HG02840 (cell line): ENCODE results near the gene CFAP97D2.
"Not testable (repeated sequence)": the region's sequence is repeated elsewhere in the genome, so short reads cannot be mapped to it uniquely, and the experiment has no call there.

Experiments
- ATAC-seq: cut with Tn5 transposase; IDR thresholded peaks from one replicate; pipeline ENCODE4 v1.9.1; 2021; ENCODE audit warnings: mild to moderate bottlenecking, moderate library complexity, moderate number of reproducible peaks; ENCODE audit not compliant: unreplicated experiment, low FRiP score

CFAP97D2 gene

GRCh38 chr13:114261328-114261965, 82.4 kb downstream of the CFAP97D2 start:
- ATAC-seq, result no peak

GRCh38 chr13:114263578-114263977, 84.5 kb downstream of the CFAP97D2 start:
- ATAC-seq, result no peak

- not testable (repeated sequence) for ATAC-seq
Measured at GRCh38 chr13:114264313-114264712, 85.3 kb downstream of the CFAP97D2 start.

- ATAC-seq, result no peak
Measured at GRCh38 chr13:114264886-114265611, 86.0 kb downstream of the CFAP97D2 start.

- ATAC-seq, result no peak
Measured at GRCh38 chr13:114266241-114266640, 87.2 kb downstream of the CFAP97D2 start.

GRCh38 chr13:114268344-114269280, 89.6 kb downstream of the CFAP97D2 start:
- ATAC-seq, result no peak

- ATAC-seq, result no peak
Measured at GRCh38 chr13:114269281-114269770, 90.3 kb downstream of the CFAP97D2 start.
